ENCODE results near the gene PACS2. TPM values are rescaled to one million over a fixed set of nuclear protein-coding genes. Genes with fewer than 3 reads are reported as not detected.
"Not testable (repeated sequence)": the region's sequence is repeated elsewhere in the genome, so short reads cannot be mapped to it uniquely, and the experiment has no call there.

Gene PACS2
- total RNA-seq, 3 donors from 2014 or later (not counting 1 experiment from before 2014, with no cell fraction given): 58.4 to 76.5 (median 69.2) TPM

DNA sequence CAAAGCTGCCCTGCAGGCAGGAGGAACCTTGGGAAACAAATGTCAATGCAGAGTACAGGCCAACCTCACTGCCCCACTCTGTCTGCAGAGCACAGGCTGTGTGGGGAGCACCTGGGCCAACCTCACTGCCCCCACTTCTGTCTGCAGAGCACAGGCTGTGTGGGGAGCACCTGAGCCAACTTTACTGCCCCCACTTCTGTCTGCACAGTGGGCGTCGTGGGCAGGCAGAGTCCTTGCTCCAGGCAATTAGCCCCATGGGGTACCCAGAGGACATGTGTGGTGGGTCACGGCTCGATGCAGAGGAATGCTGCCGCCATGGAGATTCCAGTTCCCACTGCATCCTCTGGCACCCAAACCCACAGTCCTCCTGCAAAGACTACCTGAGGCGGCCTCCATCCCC lies 39.9 kb upstream of the PACS2 start:
- peaks cover 12% of the 10 kb centered on the region for H3K4me1 ChIP-seq (ENCODE audit: control insufficient read depth, insufficient read depth, low read length)
- Mint-ChIP-seq H3K4me1 (peaks cover 24 to 27% of the 10 kb centered on the region in 2 donors), H3K27ac (peak overlapping the region in 1 of 2 donors; percentile 86), H3K27me3 (ENCODE audit: low read depth in 2 of 2) (no peaks in the 10 kb centered on the region), H3K9me3 (no peaks in the 10 kb centered on the region), H3K36me3 (no peaks in the 10 kb centered on the region), H3K4me3 (no peak overlapping the region)
- intact Hi-C loops (cut with micrococcal nuclease): no loop called here
- H3K9me3 ChIP-seq (ENCODE audit: control insufficient read depth, insufficient read depth, low read length): no peaks in the 10 kb centered on the region
- H3K36me3 ChIP-seq (ENCODE audit: control insufficient read depth, insufficient read depth, low read length): peaks cover 5% of the 10 kb centered on the region
- H3K4me3 ChIP-seq (ENCODE audit: low read length): no peak overlapping the region
- WGBS (ENCODE audit: insufficient coverage): 96% methylated on average over 6 of the region's 6 CpGs
- DNase-seq (no peak), ATAC-seq (no peak)
- TF ChIP-seq, protein P1, sequence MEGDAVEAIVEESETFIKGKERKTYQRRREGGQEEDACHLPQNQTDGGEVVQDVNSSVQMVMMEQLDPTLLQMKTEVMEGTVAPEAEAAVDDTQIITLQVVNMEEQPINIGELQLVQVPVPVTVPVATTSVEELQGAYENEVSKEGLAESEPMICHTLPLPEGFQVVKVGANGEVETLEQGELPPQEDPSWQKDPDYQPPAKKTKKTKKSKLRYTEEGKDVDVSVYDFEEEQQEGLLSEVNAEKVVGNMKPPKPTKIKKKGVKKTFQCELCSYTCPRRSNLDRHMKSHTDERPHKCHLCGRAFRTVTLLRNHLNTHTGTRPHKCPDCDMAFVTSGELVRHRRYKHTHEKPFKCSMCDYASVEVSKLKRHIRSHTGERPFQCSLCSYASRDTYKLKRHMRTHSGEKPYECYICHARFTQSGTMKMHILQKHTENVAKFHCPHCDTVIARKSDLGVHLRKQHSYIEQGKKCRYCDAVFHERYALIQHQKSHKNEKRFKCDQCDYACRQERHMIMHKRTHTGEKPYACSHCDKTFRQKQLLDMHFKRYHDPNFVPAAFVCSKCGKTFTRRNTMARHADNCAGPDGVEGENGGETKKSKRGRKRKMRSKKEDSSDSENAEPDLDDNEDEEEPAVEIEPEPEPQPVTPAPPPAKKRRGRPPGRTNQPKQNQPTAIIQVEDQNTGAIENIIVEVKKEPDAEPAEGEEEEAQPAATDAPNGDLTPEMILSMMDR (IDR thresholded peaks at IDR 0.05): no peak
- no peaks in the 10 kb centered on the region for H3K27me3 ChIP-seq (ENCODE audit: control insufficient read depth, insufficient read depth, low read length)
- peak overlapping the region; percentile 80 for H3K27ac ChIP-seq (ENCODE audit: low read length)

DNA sequence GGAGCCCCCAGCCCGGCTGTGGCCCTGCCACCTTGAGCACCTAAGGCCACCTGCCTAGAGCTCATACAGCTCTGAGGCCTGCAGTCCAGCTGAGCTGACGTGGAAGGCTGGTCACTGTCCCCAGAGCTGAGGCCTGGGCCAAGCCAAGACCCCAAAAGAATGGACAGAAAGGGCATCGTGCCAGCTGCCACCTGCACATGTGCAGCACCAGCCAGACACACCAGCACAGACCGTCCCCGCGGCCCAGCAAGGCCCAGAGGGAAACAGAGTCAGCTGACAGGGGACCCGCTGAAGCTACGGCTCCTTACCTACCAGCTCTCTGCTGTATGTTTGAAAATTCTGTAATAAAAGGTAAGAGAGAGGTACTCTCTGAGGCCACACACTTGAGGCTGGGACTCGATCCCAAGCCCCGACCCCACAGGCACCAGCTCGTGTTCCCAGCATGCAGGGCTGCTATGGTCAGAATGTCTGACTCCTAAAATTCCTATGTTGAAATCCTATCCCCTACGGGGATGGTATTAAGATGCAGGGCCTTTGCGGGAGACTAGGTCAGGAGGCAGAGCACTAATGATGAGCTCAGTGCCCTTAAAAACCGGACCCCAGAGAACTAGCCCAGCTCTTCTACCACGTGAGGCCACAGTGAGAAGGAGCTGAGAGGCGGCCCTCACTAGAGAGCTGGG lies 39.1 kb upstream of the PACS2 start:
- Histone ChIP-seq H3K27me3 (ENCODE audit: control insufficient read depth, insufficient read depth, low read length) (no peaks in the 10 kb centered on the region), H3K27ac (ENCODE audit: low read length) (peak overlapping the region; percentile 80), H3K4me1 (ENCODE audit: control insufficient read depth, insufficient read depth, low read length) (peaks cover 12% of the 10 kb centered on the region), H3K4me3 (ENCODE audit: low read length) (no peak overlapping the region), H3K9me3 (ENCODE audit: control insufficient read depth, insufficient read depth, low read length) (no peaks in the 10 kb centered on the region), H3K36me3 (ENCODE audit: control insufficient read depth, insufficient read depth, low read length) (peaks cover 5% of the 10 kb centered on the region)
- TF ChIP-seq, protein P1 (IDR thresholded peaks at IDR 0.05): no peak
- DNase-seq (no peak), ATAC-seq (peak in 1 of 3 donors; percentile 47)
- WGBS (ENCODE audit: insufficient coverage): 88% methylated on average over 15 of the region's 16 CpGs
- Mint-ChIP-seq H3K27ac (peak overlapping the region; percentile 80 to 86), H3K4me1 (peaks cover 24 to 27% of the 10 kb centered on the region in 2 donors), H3K27me3 (ENCODE audit: low read depth in 2 of 2) (no peaks in the 10 kb centered on the region), H3K9me3 (no peaks in the 10 kb centered on the region), H3K4me3 (no peak overlapping the region), H3K36me3 (no peaks in the 10 kb centered on the region)
- intact Hi-C loops (cut with micrococcal nuclease): no loop called here

DNA sequence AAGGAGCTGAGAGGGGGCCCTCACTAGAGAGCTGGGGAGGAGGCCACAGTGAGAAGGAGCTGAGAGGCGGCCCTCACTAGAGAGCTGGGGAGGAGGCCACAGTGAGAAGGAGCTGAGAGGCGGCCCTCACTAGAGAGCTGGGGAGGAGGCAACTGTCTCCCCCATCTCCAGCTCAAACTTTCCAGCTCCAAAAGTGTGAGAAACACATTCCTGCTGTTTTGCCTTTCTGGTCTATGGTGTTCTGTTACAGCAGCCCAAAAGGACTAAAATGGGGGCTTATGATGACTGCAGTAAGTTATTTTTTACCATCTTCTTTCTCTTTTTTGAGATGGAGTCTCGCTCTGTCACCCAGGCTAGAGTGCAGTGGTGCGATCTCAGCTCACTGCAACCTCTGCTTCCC lies 37.1 kb upstream of the PACS2 start:
- H3K4me3 Mint-ChIP-seq; H3K36me3 ChIP-seq (ENCODE audit: control insufficient read depth, insufficient read depth, low read length); H3K4me3 ChIP-seq (ENCODE audit: low read length); DNase-seq; H3K36me3 Mint-ChIP-seq; H3K9me3 Mint-ChIP-seq; H3K27me3 Mint-ChIP-seq (ENCODE audit: low read depth in 2 of 2); H3K9me3 ChIP-seq (ENCODE audit: control insufficient read depth, insufficient read depth, low read length); intact Hi-C loops (cut with micrococcal nuclease); H3K27me3 ChIP-seq (ENCODE audit: control insufficient read depth, insufficient read depth, low read length): not testable (repeated sequence)
- peak overlapping the region; percentile 56 to 71 for H3K27ac Mint-ChIP-seq
- peaks cover 26 to 30% of the 10 kb centered on the region in 2 donors for H3K4me1 Mint-ChIP-seq
- 97% methylated on average over 2 of the region's 4 CpGs for WGBS (ENCODE audit: insufficient coverage)
- peak in 1 of 3 donors; percentile 44 for ATAC-seq
- Histone ChIP-seq H3K4me1 (ENCODE audit: control insufficient read depth, insufficient read depth, low read length) (peaks cover 17% of the 10 kb centered on the region), H3K27ac (ENCODE audit: low read length) (peak overlapping the region; percentile 86)

DNA sequence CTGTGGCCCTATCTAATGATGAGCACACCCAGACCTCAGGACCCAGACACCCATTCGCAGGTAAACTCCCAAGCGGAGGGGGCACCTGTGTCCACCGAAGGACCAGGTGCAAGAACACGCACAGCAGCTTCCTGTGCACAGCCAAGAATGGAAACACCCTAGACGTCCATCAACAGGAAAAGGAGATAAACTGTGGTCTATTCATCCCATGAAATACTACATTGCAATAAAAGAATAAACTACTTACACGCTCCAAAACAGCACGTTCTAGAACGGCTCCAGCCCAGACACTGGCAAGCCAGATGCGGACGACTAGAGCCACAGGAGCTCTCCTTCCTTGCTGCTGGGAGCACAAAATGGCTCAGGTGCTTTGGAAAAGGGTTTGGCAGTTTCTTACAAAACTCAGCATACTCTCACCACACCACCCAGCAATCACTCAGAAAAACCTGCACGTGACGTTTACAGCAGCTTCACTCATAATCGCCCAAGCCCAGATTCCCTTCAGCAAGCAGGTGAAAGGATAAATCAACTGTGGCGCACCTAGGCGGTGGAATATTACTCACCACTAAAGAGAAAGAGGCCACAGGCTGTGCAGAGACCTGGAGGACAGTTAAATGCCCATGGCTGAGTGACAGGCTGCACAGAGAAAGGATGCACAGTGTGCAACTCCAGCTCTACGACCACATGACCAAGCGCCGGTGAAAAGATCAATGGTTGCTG lies 34.7 kb upstream of the PACS2 start:
- Histone ChIP-seq H3K9me3 (ENCODE audit: control insufficient read depth, insufficient read depth, low read length) (no peaks in the 10 kb centered on the region), H3K4me3 (ENCODE audit: low read length) (no peak overlapping the region), H3K27me3 (ENCODE audit: control insufficient read depth, insufficient read depth, low read length) (no peaks in the 10 kb centered on the region), H3K27ac (ENCODE audit: low read length) (no peak overlapping the region), H3K36me3 (ENCODE audit: control insufficient read depth, insufficient read depth, low read length) (peaks cover 2% of the 10 kb centered on the region), H3K4me1 (ENCODE audit: control insufficient read depth, insufficient read depth, low read length) (peaks cover 29% of the 10 kb centered on the region)
- ATAC-seq (no peak), DNase-seq (no peak)
- H3K9me3 Mint-ChIP-seq: no peaks in the 10 kb centered on the region
- no peak overlapping the region for H3K4me3 Mint-ChIP-seq
- no peaks in the 10 kb centered on the region for H3K27me3 Mint-ChIP-seq (ENCODE audit: low read depth in 2 of 2)
- H3K36me3 Mint-ChIP-seq: peaks cover 4% of the 10 kb centered on the region
- TF ChIP-seq, protein P1 (IDR thresholded peaks at IDR 0.05): no peak
- peaks cover 33 to 34% of the 10 kb centered on the region in 2 donors for H3K4me1 Mint-ChIP-seq
- intact Hi-C loops (cut with micrococcal nuclease): loop anchor here (2.0 kb wide), 1 partner anchor 189 kb away; no protein-coding TSS in a partner anchor
- 90% methylated on average over 18 of the region's 18 CpGs for WGBS (ENCODE audit: insufficient coverage)
- no peak overlapping the region for H3K27ac Mint-ChIP-seq
